ENCODE results near the gene CLIP1. TPM values are rescaled to one million over a fixed set of nuclear protein-coding genes. Genes with fewer than 3 reads are reported as not detected.
"Not testable (repeated sequence)": the region's sequence is repeated elsewhere in the genome, so short reads cannot be mapped to it uniquely, and the experiment has no call there.

Gene CLIP1
- total and polyA plus RNA-seq, 2 of the 8 experiments (the other 6 are each of a cell fraction or from before 2014, with no cell fraction given), result 19.0 to 27.6 TPM

- H3K79me1 ChIP-seq (ENCODE audit: low read depth, low read length); H3K36me3 ChIP-seq (ENCODE audit: control insufficient read depth in 2 of 4, insufficient read depth in 4 of 4, low read length in 3 of 4); H4K8ac ChIP-seq (ENCODE audit: extremely low read depth, insufficient read depth, low read length); H2BK15ac ChIP-seq (ENCODE audit: low read length); FAIRE-seq; H3K27me3 ChIP-seq (replicated peaks in 1 of 4; ENCODE audit: control insufficient read depth in 3 of 4, extremely low read depth in 1 of 4, insufficient read depth in 3 of 4, low read length in 3 of 4); H4K91ac ChIP-seq (replicated peaks; ENCODE audit: insufficient read length, low read length); H3K27ac ChIP-seq (ENCODE audit: low read depth, low read length); DNase-seq (ENCODE audit: low read depth in 1 of 2, low spot score in 2 of 2); H3K4me3 ChIP-seq (ENCODE audit: extremely low read depth in 1 of 4, insufficient read depth in 2 of 4, low read depth in 3 of 4, low read length in 4 of 4); H3K18ac ChIP-seq (ENCODE audit: extremely low read depth, low read length); H3K4me1 ChIP-seq (replicated peaks in 1 of 4; ENCODE audit: control insufficient read depth in 3 of 4, insufficient read depth in 4 of 4, low read length in 3 of 4); H2AFZ ChIP-seq (ENCODE audit: low read length); H2BK20ac ChIP-seq (ENCODE audit: low read length); H3K14ac ChIP-seq (ENCODE audit: insufficient read length); H3K9ac ChIP-seq (replicated peaks in 1 of 4; ENCODE audit: extremely low read depth in 1 of 4, low read depth in 3 of 4, low read length in 3 of 4); H2BK12ac ChIP-seq (ENCODE audit: low read depth, low read length); H4K5ac ChIP-seq (ENCODE audit: insufficient read length, low read depth, low read length); H3K9me3 ChIP-seq (ENCODE audit: insufficient read depth in 2 of 2, low read depth in 1 of 2, low read length in 1 of 2); H4K20me1 ChIP-seq (replicated peaks in 1 of 2; ENCODE audit: control insufficient read depth in 1 of 2, insufficient read depth in 2 of 2, low read length in 2 of 2); H2BK120ac ChIP-seq (replicated peaks; ENCODE audit: low read depth, low read length); H3K56ac ChIP-seq (replicated peaks; ENCODE audit: insufficient read length, low read depth, low read length); POLR2A ChIA-PET (ENCODE audit: partially characterized antibody); H3K79me2 ChIP-seq (ENCODE audit: control insufficient read depth in 1 of 2, insufficient read depth in 2 of 2, low read length in 2 of 2); H3K4ac ChIP-seq (replicated peaks; ENCODE audit: insufficient read length, low read depth, low read length); H3K4me2 ChIP-seq (ENCODE audit: insufficient read depth in 1 of 2, low read depth in 2 of 2, low read length in 2 of 2); H2AK5ac ChIP-seq (ENCODE audit: low read depth, low read length); H2BK5ac ChIP-seq (ENCODE audit: low read depth, low read length); H3K23me2 ChIP-seq (ENCODE audit: low read depth, low read length); H3K23ac ChIP-seq (ENCODE audit: insufficient read length): not testable (repeated sequence)
- 80% methylated on average over 3 of the region's 27 CpGs; no CpG with 5 or more reads in 1 of the 2 experiments for WGBS, 2 experiments (ENCODE audit: extremely low coverage in 1 of 2, insufficient coverage in 1 of 2, insufficient read length in 1 of 2, insufficient replicate concordance in 2 of 2, low coverage in 1 of 2, low lambda C conversion rate in 2 of 2, missing lambda C conversion rate in 1 of 2)
- CTCF ChIA-PET (ENCODE audit: partially characterized antibody), result interaction anchor here (1.3 to 3.6 kb wide), 7 partner anchors 10 to 68 kb away, joined by 4 to 49 read pairs (median 6); no protein-coding TSS in a partner anchor
These were observed 65.5 kb downstream of the CLIP1 start for GRCh38 chr12:122356991-122357390.

Measured in H1 (cell line).